ENCODE measurements around the gene CACNA2D2. TPM values are rescaled to one million over a fixed set of nuclear protein-coding genes. Genes with fewer than 3 reads are reported as not detected.

Gene CACNA2D2
- polyA plus RNA-seq, 1 of the 3 experiments (the other 2 are of a cell fraction): 1.1 TPM

DNA sequence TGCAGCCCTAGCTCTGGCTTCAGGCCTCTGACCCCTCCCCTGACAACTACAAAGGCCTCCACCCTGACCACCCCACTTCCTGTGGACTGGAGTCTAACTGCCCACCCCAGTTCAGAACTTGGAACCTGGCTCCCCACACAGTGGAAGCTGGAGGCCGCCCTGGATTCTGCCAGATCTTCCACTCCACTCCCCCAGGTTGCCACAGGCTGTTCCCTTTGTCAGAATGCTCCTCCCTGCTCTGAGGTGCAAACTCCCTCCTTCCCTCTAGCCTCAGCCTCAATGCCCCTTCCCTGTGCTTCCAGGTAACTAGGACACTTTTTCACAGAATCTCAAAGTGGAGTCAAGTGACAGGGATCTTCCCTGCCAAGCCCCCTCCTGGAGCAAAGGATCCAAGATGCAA lies 81.3 kb downstream of the CACNA2D2 start:
- no peak overlapping the region for H3K4me2 ChIP-seq
- no peaks in the 10 kb centered on the region for H3F3A ChIP-seq (replicated peaks; ENCODE audit: insufficient read depth)
- no peaks in the 10 kb centered on the region for H3K27me3 ChIP-seq (ENCODE audit: insufficient read depth)
- no peak overlapping the region; a peak in 1 of 4 replicates for H3K27ac ChIP-seq (ENCODE audit: low read depth in 2 of 2, low read length in 1 of 2)
- H3K4me1 ChIP-seq (ENCODE audit: control insufficient read depth in 1 of 2, insufficient read depth in 2 of 2, low read depth in 1 of 2, low read length in 1 of 2): peaks cover 0 to 93% of the 10 kb centered on the region in 2 experiments; a peak in 1 of 4 replicates
- TF ChIP-seq NRF1 (IDR thresholded peaks at IDR 0.05; ENCODE audit: low read depth, low read length) (no peak), GATA2 (CRISPR knock-in tag; IDR thresholded peaks at IDR 0.05) (no peak), ZBTB33 (IDR thresholded peaks at IDR 0.05; ENCODE audit: borderline replicate concordance, low read depth) (no peak), MAX (IDR thresholded peaks at IDR 0.05; ENCODE audit: low read depth) (no peak), SMC3 (IDR thresholded peaks at IDR 0.05; ENCODE audit: low read depth, low read length) (no peak), RCOR1 (IDR thresholded peaks at IDR 0.05; ENCODE audit: low read length) (no peak), POLR2AphosphoS5 (IDR thresholded peaks at IDR 0.05; ENCODE audit: low read depth, low read length) (no peak), RXRA (IDR thresholded peaks at IDR 0.05; ENCODE audit: borderline replicate concordance, low read depth) (no peak), YY1 (IDR thresholded peaks at IDR 0.05; ENCODE audit: low read depth) (no peak), CTCF (IDR thresholded peaks at IDR 0.05) (no peak), TCF12 (IDR thresholded peaks at IDR 0.05) (no peak)
- TF ChIP-seq, protein P1, sequence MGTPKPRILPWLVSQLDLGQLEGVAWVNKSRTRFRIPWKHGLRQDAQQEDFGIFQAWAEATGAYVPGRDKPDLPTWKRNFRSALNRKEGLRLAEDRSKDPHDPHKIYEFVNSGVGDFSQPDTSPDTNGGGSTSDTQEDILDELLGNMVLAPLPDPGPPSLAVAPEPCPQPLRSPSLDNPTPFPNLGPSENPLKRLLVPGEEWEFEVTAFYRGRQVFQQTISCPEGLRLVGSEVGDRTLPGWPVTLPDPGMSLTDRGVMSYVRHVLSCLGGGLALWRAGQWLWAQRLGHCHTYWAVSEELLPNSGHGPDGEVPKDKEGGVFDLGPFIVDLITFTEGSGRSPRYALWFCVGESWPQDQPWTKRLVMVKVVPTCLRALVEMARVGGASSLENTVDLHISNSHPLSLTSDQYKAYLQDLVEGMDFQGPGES (IDR thresholded peaks at IDR 0.05; ENCODE audit: low read depth, low read length): no peak
- TF ChIP-seq, protein P2, sequence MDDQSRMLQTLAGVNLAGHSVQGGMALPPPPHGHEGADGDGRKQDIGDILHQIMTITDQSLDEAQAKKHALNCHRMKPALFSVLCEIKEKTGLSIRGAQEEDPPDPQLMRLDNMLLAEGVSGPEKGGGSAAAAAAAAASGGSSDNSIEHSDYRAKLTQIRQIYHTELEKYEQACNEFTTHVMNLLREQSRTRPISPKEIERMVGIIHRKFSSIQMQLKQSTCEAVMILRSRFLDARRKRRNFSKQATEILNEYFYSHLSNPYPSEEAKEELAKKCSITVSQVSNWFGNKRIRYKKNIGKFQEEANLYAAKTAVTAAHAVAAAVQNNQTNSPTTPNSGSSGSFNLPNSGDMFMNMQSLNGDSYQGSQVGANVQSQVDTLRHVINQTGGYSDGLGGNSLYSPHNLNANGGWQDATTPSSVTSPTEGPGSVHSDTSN (IDR thresholded peaks at IDR 0.05): no peak
- H3K9me3 ChIP-seq: no peaks in the 10 kb centered on the region
- no peak overlapping the region for H3K9ac ChIP-seq
- no peak overlapping the region for H3K4me3 ChIP-seq (ENCODE audit: low read depth in 2 of 2, low read length in 1 of 2)
- DNase-seq: no peak
- H2AFZ ChIP-seq (ENCODE audit: low read depth): no peak overlapping the region
- H3K79me2 ChIP-seq (ENCODE audit: insufficient read depth): no peaks in the 10 kb centered on the region
- no peaks in the 10 kb centered on the region for H3K36me3 ChIP-seq (replicated peaks in 1 of 2; ENCODE audit: control insufficient read depth in 1 of 2, insufficient read depth in 2 of 2, low read length in 1 of 2)
- WGBS (ENCODE audit: low lambda C conversion rate): 91% methylated on average over 1 of the region's 1 CpG
- POLR2A ChIA-PET: no interaction called here
- CTCF ChIA-PET: interaction anchor here (0.9 to 23.2 kb wide), 7 partner anchors 12 to 123 kb away, joined by 3 to 499 read pairs (median 3); no protein-coding TSS in a partner anchor
- no peaks in the 10 kb centered on the region for H4K20me1 ChIP-seq (ENCODE audit: insufficient read depth)
- H3K9me2 ChIP-seq: no peaks in the 10 kb centered on the region

All from SK-N-SH (cell line).